DND-41 (cell line): ENCODE data around the gene KDM6B.

ENCODE experiments used
- CTCF ChIP-seq: IDR thresholded peaks from 2 replicates; pipeline ENCODE4 v1.5.1; 2012; ENCODE audit warnings: borderline replicate concordance, low read length, moderate library complexity, mild to moderate bottlenecking; ENCODE audit not compliant: poor library complexity, severe bottlenecking; ENCODE audit errors: extremely low read depth
- EZH2 ChIP-seq: IDR thresholded peaks from 3 replicates; pipeline ENCODE4 v1.6.1; 2012; ENCODE audit warnings: borderline replicate concordance, low read depth, mild to moderate bottlenecking, moderate library complexity, low read length, inconsistent platforms; ENCODE audit not compliant: severe bottlenecking

GRCh38 chr17:7846063-7846735 lies 12.2 kb downstream of the KDM6B start:
- TF ChIP-seq CTCF (no peak), EZH2 (no peak)
